Measurements from ENCODE around the gene HSDL2. TPM values are rescaled to one million over a fixed set of nuclear protein-coding genes. Genes with fewer than 3 reads are reported as not detected.

The HSDL2 gene
- total RNA-seq, 1 experiment from 2014 or later: 60.6 TPM

DNA sequence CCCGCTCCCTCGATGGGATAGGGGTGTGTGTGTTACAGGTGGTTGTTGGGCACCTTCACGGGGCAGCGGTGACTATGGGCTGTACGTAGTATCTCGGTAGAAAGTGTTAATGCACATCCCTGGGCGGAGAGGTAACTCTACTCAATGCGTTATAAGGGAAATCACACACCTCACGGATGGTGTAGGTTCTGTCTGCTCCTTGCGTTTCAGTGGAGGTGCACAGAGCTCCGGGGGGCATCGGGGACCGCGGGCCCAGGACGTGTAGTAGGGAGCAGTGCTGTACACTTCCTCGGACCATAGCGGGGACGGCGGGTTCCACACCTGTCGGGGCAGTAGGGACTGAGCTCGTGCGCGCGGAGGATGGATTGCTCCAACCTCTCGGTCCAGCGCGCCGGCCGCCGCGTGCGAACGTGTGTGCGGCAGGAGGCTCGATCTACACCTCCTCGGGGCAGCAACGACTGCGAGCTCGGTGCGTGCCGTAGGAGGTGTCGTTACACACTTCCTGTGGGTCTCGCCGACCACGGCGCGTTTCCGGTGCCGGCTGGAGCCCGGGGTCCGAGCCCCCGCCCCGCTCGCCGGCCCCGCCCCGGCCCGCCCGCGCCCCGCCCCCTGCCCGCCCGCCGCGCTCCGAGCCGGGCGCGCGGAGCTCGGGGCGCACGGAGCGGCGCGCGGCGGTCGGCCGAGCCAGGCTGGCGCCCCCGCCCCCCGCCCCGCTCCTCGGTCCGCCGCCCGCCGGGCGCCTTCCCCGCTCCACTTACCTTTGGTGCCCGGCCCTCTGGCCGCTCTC lies 106.5 kb downstream of the HSDL2 start, which contains the start of gene KIAA1958:
Gene KIAA1958 (plus strand): TSS at position 607 of the 787 bp plus-strand sequence. CDS start 87,254 bp downstream, outside the sequence.
- CTCF ChIA-PET: no interaction called here

DNA sequence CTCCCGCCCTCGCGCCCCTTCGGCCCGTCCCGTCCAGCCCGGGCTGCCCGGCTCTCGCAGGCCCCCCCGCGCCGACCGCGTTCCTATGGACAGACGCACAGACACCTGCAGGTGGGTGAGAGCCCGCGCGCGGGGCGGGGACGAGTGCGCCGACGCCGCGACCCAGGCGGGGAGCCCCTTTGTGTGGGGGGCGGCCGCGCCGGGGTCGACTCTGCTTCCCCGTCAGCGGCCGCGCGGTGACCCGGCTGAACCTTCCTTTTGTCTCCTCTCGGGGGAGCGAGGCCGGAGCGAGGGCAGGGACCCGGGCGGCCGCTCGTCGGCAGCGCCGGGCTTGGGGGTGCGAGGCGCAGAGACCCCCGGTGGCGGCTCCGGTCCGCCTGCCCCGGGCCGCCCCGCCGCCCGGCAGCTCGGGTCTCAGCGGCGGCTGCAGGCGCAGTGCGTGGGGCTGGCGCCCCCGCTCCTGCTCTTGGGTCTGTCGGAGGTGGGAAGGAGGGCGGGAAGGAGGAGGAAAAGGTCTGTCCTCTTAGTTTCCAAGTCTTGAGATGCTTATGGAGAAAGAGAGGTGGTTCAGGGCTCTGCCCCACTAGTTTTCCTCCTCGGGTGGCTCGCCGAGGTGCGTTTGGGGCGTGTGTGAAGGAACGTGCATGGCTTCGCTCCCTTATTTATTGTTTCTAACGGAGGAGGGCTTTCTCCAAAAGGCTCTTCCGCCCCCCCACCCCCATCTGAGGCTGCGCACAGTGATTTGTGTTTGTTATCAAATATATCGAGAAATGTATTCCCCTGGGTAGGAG lies 107.3 kb downstream of the HSDL2 start:
- no peaks in the 10 kb centered on the region for H3K9me3 ChIP-seq (ENCODE audit: insufficient read depth, low read depth)
- H3K4me1 ChIP-seq (replicated peaks; ENCODE audit: insufficient read depth): peaks cover 21% of the 10 kb centered on the region
- H3K27ac ChIP-seq: no peak overlapping the region
- H3K27me3 ChIP-seq (ENCODE audit: insufficient read depth, low read depth): no peaks in the 10 kb centered on the region
- peaks cover 43% of the 10 kb centered on the region for H3K79me2 ChIP-seq (ENCODE audit: low read depth)
- peak in 1 of 2 experiments; percentile 69 for DNase-seq
- BruUV-seq (replicated peaks): no TSS peak
- ChIA-PET CTCF (interaction anchor here (0.7 kb wide), 1 partner anchor 662 kb away, joined by 3 read pairs; no protein-coding TSS in a partner anchor), POLR2A (ENCODE audit: unreplicated experiment) (interaction anchor here (0.6 to 1.2 kb wide), 8 partner anchors 35 to 663 kb away, joined by 3 to 7 read pairs (median 4); partner anchors contain the start of genes HSDL2 and INIP)
- H3F3A ChIP-seq (ENCODE audit: insufficient read depth, low read depth): no peaks in the 10 kb centered on the region; the same call in 1 of the 2 replicates
- H3K36me3 ChIP-seq (ENCODE audit: low read depth): no peaks in the 10 kb centered on the region
- intact Hi-C loops (cut with micrococcal nuclease; ENCODE audit: unreplicated experiment): loop anchor here (2.0 to 10.0 kb wide), 4 partner anchors 70 to 375 kb away; partner anchors contain the start of gene SNX30
- H4K20me1 ChIP-seq (ENCODE audit: insufficient read depth): no peaks in the 10 kb centered on the region
- no peak for TF ChIP-seq EZH2 (IDR thresholded peaks at IDR 0.05; ENCODE audit: low read depth)
- TF ChIP-seq, protein P1, sequence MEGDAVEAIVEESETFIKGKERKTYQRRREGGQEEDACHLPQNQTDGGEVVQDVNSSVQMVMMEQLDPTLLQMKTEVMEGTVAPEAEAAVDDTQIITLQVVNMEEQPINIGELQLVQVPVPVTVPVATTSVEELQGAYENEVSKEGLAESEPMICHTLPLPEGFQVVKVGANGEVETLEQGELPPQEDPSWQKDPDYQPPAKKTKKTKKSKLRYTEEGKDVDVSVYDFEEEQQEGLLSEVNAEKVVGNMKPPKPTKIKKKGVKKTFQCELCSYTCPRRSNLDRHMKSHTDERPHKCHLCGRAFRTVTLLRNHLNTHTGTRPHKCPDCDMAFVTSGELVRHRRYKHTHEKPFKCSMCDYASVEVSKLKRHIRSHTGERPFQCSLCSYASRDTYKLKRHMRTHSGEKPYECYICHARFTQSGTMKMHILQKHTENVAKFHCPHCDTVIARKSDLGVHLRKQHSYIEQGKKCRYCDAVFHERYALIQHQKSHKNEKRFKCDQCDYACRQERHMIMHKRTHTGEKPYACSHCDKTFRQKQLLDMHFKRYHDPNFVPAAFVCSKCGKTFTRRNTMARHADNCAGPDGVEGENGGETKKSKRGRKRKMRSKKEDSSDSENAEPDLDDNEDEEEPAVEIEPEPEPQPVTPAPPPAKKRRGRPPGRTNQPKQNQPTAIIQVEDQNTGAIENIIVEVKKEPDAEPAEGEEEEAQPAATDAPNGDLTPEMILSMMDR (conservative IDR thresholded peaks at IDR 0.05): no peak
- H3K9me2 ChIP-seq (ENCODE audit: insufficient read depth): no peaks in the 10 kb centered on the region
- H2AFZ ChIP-seq: peak overlapping the region; percentile 80
- H3K4me3 ChIP-seq: peak overlapping the region; percentile 79
- H3K4me2 ChIP-seq: peak overlapping the region; percentile 77

More for the DNA sequence above, 106.5 kb downstream of the HSDL2 start, which contains the start of gene KIAA1958:
- Histone ChIP-seq H3K36me3 (ENCODE audit: low read depth) (no peaks in the 10 kb centered on the region), H3K4me1 (replicated peaks; ENCODE audit: insufficient read depth) (peaks cover 21% of the 10 kb centered on the region), H3K79me2 (ENCODE audit: low read depth) (peaks cover 43% of the 10 kb centered on the region), H4K20me1 (ENCODE audit: insufficient read depth) (no peaks in the 10 kb centered on the region), H3K4me3 (peak within 1 kb of the TSS; percentile 81), H2AFZ (peak within 1 kb of the TSS; percentile 98), H3K27me3 (ENCODE audit: insufficient read depth, low read depth) (no peaks in the 10 kb centered on the region), H3F3A (ENCODE audit: insufficient read depth, low read depth) (no peaks in the 10 kb centered on the region; the same call in 1 of the 2 replicates), H3K9me3 (ENCODE audit: insufficient read depth, low read depth) (no peaks in the 10 kb centered on the region), H3K9me2 (ENCODE audit: insufficient read depth) (no peaks in the 10 kb centered on the region), H3K4me2 (peak within 1 kb of the TSS; percentile 94), H3K27ac (0 out of 2 replicates have a peak within 1 kb of the TSS, but pooled peaks have one; percentile 17)
- POLR2A ChIA-PET (ENCODE audit: unreplicated experiment): interaction anchor here (0.5 to 1.2 kb wide), 10 partner anchors 34 to 726 kb away, joined by 3 to 9 read pairs (median 5); partner anchors contain the start of genes HSDL2 and INIP
- peak; percentile 71 to 89 for DNase-seq
- intact Hi-C loops (cut with micrococcal nuclease; ENCODE audit: unreplicated experiment): loop anchor here (2.0 to 10.0 kb wide), 4 partner anchors 70 to 374 kb away; partner anchors contain the start of gene SNX30
- TF ChIP-seq, protein P1 (conservative IDR thresholded peaks at IDR 0.05): no peak
- no peak for TF ChIP-seq EZH2 (IDR thresholded peaks at IDR 0.05; ENCODE audit: low read depth)
- BruUV-seq (replicated peaks): TSS peak; percentile 60

All from PC-9 (cell line).